ENCODE measurements around the gene LRRFIP2. TPM values are rescaled to one million over a fixed set of nuclear protein-coding genes. Genes with fewer than 3 reads are reported as not detected.

Gene LRRFIP2
- total RNA-seq, 1 experiment from 2014 or later: 47.1 TPM

GRCh38 chr3:37100411-37100810 lies 74.0 kb downstream of the LRRFIP2 start:
- Mint-ChIP-seq H3K36me3 (ENCODE audit: insufficient read depth, unreplicated experiment) (no peaks in the 10 kb centered on the region), H3K4me3 (ENCODE audit: unreplicated experiment) (no peak overlapping the region), H3K4me1 (ENCODE audit: low read depth, unreplicated experiment) (peaks cover 7% of the 10 kb centered on the region), H3K27me3 (ENCODE audit: insufficient read depth, unreplicated experiment) (no peaks in the 10 kb centered on the region), H3K9me3 (ENCODE audit: unreplicated experiment) (no peaks in the 10 kb centered on the region), H3K27ac (ENCODE audit: unreplicated experiment) (no peak overlapping the region)
- DNase-seq: no peak
- POLR2A ChIA-PET: no interaction called here
- intact Hi-C loops (cut with micrococcal nuclease; ENCODE audit: unreplicated experiment): no loop called here
- H3K4me3 ChIP-seq (ENCODE audit: low read depth, low read length): no peak overlapping the region
- no peaks in the 10 kb centered on the region for H3K4me1 ChIP-seq
- no peaks in the 10 kb centered on the region for H3K27me3 ChIP-seq (replicated peaks; ENCODE audit: control insufficient read depth, insufficient read depth, low read length)
- no peaks in the 10 kb centered on the region for H3K36me3 ChIP-seq (ENCODE audit: control insufficient read depth, insufficient read depth, low read length)
- H3K9me3 ChIP-seq: no peaks in the 10 kb centered on the region; the same call in 1 of the 2 replicates
- TF ChIP-seq CTCF (IDR thresholded peaks at IDR 0.05; ENCODE audit: insufficient read depth in 1 of 2, low read depth in 1 of 2, low read length in 1 of 2, severe bottlenecking in 1 of 2, unreplicated experiment in 1 of 2): no peak
- CTCF ChIA-PET: no interaction called here
- BruUV-seq (replicated peaks): no TSS peak

GRCh38 chr3:37099469-37099868 lies 74.9 kb downstream of the LRRFIP2 start:
- H3K27ac Mint-ChIP-seq (ENCODE audit: unreplicated experiment): no peak overlapping the region
- Histone ChIP-seq H3K27me3 (replicated peaks; ENCODE audit: control insufficient read depth, insufficient read depth, low read length) (no peaks in the 10 kb centered on the region), H3K4me1 (no peaks in the 10 kb centered on the region), H3K36me3 (ENCODE audit: control insufficient read depth, insufficient read depth, low read length) (no peaks in the 10 kb centered on the region), H3K4me3 (ENCODE audit: low read depth, low read length) (no peak overlapping the region), H3K9me3 (no peaks in the 10 kb centered on the region; the same call in 1 of the 2 replicates)
- H3K4me1 Mint-ChIP-seq (ENCODE audit: low read depth, unreplicated experiment): peaks cover 7% of the 10 kb centered on the region
- TF ChIP-seq CTCF (IDR thresholded peaks at IDR 0.05; ENCODE audit: insufficient read depth in 1 of 2, low read depth in 1 of 2, low read length in 1 of 2, severe bottlenecking in 1 of 2, unreplicated experiment in 1 of 2): no peak
- H3K36me3 Mint-ChIP-seq (ENCODE audit: insufficient read depth, unreplicated experiment): peaks cover 8% of the 10 kb centered on the region
- no peaks in the 10 kb centered on the region for H3K9me3 Mint-ChIP-seq (ENCODE audit: unreplicated experiment)
- no TSS peak for BruUV-seq (replicated peaks)
- H3K4me3 Mint-ChIP-seq (ENCODE audit: unreplicated experiment): no peak overlapping the region
- H3K27me3 Mint-ChIP-seq (ENCODE audit: insufficient read depth, unreplicated experiment): no peaks in the 10 kb centered on the region
- ChIA-PET POLR2A (no interaction called here), CTCF (no interaction called here)
- intact Hi-C loops (cut with micrococcal nuclease; ENCODE audit: unreplicated experiment): no loop called here
- DNase-seq: no peak

GRCh38 chr3:37098884-37099283 lies 75.5 kb downstream of the LRRFIP2 start:
- H3K36me3 Mint-ChIP-seq (ENCODE audit: insufficient read depth, unreplicated experiment): peaks cover 11% of the 10 kb centered on the region
- Histone ChIP-seq H3K4me1 (no peaks in the 10 kb centered on the region), H3K27me3 (replicated peaks; ENCODE audit: control insufficient read depth, insufficient read depth, low read length) (no peaks in the 10 kb centered on the region), H3K36me3 (ENCODE audit: control insufficient read depth, insufficient read depth, low read length) (no peaks in the 10 kb centered on the region), H3K9me3 (no peaks in the 10 kb centered on the region; the same call in 1 of the 2 replicates), H3K4me3 (ENCODE audit: low read depth, low read length) (no peak overlapping the region)
- no peaks in the 10 kb centered on the region for H3K9me3 Mint-ChIP-seq (ENCODE audit: unreplicated experiment)
- no TSS peak for BruUV-seq (replicated peaks)
- DNase-seq: no peak
- CTCF ChIA-PET: no interaction called here
- intact Hi-C loops (cut with micrococcal nuclease; ENCODE audit: unreplicated experiment): no loop called here
- no peaks in the 10 kb centered on the region for H3K27me3 Mint-ChIP-seq (ENCODE audit: insufficient read depth, unreplicated experiment)
- no peak overlapping the region for H3K27ac Mint-ChIP-seq (ENCODE audit: unreplicated experiment)
- peaks cover 7% of the 10 kb centered on the region for H3K4me1 Mint-ChIP-seq (ENCODE audit: low read depth, unreplicated experiment)
- POLR2A ChIA-PET: no interaction called here
- no peak for TF ChIP-seq CTCF (IDR thresholded peaks at IDR 0.05; ENCODE audit: insufficient read depth in 1 of 2, low read depth in 1 of 2, low read length in 1 of 2, severe bottlenecking in 1 of 2, unreplicated experiment in 1 of 2)
- H3K4me3 Mint-ChIP-seq (ENCODE audit: unreplicated experiment): no peak overlapping the region

Data from Caco-2 (cell line).